ENCODE results near the gene SOX3.

SOX3 gene

DNA sequence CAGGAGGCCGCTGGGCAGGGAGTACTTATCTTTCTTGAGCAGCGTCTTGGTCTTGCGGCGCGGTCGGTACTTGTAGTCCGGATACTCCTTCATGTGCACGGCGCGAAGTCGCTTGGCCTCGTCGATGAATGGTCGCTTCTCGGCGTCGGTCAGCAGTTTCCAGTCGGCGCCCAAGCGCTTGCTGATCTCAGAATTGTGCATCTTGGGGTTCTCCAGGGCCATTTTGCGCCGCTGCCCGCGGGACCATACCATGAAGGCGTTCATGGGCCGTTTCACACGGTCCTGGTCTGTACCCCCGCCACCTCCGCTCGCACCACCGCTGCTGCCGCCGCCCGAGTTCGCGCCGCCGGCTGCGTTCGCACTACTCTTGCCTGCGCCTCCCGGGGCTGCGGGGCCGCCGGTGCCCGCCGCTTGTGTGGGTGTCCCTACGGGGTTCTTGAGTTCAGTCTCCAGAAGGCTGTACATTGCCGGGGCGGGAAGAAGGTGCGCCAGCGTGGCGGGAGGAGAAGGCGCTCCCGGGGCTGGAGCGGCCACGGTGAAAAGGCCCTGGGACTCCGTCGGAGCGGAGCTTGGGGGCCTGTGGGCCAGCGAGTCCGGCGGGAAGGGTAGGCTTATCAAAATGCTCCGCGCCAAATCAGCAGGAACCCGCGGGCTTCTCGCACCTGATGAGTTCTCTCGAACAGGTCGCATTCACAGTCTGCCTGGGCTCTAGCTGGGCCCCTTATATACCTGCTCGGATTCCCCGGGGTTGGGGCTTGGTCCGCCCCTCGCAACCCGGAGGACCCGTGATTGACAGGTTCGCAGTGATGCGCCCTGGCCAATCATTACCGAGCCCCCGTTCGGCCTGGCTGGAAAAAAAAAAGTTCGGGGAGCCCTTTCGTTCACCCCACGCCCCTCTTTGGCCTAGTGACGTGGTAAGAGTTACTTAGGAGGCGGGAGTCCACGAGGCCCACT, at the start of gene SOX3:
Gene SOX3, minus strand, starts transcription at position 699 of the 954 bp plus-strand sequence. Its CDS starts 9 bp downstream, at position 690.
- DNase-seq = no peak

DNA sequence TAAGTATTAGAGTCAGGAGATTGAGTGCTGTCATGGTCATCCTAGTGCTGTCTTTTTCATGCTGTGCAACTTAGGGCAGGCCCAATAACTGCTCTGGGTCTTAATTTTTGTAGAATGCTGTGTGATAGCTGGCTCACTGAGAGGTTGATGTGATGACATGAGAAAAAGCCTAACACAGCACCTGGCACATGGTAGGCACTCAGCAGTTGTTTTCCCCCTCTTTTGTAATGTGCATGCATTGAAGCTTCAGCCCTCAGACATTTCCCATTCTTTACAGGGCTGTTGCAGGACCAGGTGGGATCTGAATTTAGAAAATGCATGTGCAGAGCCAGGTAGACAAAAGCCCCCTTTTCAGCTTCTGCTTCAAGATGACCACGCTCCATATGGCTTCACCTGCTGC, 44.1 kb upstream of the SOX3 start:
- no peak for DNase-seq

DNA sequence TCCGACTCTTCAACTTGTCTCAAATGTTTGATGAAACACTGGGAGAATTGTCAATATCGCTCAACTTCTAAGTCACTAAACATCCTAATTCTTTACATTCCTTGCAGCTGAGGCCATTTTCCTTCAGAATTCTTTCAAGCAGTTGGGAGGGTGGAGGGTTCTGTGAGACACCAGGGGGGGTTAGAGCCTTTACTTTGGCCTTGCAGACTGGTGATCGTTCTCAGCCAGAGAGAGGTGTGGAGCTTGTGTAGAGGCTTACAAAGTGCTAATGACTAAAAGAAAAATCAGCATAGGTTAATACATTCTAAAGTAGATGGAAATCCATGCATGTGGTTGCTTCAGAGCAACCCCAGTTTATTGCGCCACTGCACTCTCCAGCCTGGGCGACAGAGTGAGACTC, 21.3 kb upstream of the SOX3 start:
- no peak for DNase-seq

DNA sequence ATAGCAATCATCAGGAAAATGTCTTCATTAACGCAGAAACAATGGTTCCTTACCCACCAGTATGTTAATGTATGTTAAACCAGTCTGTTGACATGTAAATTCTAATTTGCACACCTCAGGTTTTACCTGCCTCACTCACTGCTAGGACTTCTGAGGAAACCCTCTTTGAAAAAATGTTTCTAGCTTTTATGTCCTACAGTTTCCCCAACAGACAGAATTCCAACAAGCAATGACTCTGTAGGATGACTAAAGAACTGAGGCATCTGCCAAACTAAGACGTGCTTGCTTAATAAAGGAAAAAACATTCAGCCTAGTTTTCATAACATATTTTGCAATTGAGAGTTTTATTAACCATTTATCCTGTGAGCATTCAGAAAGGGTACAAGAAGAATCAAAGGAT, 20.6 kb upstream of the SOX3 start:
- no peak for DNase-seq

GRCh38 chrX:140524556-140524955, 19.7 kb upstream of the SOX3 start:
- no peak for DNase-seq

GRCh38 chrX:140521393-140521792, 16.5 kb upstream of the SOX3 start:
- no peak for DNase-seq

DNA sequence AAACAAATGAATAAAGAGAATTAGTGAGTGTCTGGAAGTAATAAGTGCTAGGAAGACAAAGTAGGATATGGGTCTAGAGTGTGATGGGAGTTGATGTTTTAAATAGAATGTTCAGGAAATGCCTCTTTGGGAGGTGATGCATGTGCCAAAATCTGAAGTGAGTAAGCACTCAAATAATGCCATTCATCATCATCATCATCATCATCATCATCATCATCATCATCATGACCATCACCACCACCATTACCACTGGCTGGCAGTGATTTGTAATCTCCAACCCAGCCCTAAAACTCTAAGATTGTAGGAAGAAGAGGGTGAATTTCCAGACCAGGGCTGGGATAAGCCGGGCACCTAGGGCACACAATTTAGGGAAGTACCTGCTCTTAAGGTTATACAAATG, 9.7 kb upstream of the SOX3 start:
- DNase-seq = no peak

DNA sequence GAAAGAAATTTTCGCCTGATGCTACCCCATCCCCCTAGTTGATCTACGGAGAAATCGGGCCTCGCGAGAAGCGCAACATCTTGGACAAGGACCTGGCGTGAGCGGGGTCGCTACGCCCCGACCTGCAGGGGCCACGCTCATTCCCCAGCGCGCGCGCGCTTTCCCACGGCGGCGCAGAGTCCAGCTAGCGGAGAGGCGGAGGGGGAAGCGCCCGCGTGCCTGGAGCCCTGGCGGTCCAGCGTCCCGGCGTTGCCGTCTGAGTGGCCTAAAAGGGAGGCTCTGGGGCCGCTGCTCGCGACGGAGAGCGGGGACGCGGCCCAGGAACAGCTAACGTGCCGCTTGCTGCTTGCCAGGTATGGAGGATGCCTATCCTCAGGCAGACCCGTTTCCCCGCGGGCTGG, 6.0 kb upstream of the SOX3 start:
- DNase-seq = no peak

- DNase-seq = no peak
These were observed 5.4 kb upstream of the SOX3 start for GRCh38 chrX:140510306-140510676.

DNA sequence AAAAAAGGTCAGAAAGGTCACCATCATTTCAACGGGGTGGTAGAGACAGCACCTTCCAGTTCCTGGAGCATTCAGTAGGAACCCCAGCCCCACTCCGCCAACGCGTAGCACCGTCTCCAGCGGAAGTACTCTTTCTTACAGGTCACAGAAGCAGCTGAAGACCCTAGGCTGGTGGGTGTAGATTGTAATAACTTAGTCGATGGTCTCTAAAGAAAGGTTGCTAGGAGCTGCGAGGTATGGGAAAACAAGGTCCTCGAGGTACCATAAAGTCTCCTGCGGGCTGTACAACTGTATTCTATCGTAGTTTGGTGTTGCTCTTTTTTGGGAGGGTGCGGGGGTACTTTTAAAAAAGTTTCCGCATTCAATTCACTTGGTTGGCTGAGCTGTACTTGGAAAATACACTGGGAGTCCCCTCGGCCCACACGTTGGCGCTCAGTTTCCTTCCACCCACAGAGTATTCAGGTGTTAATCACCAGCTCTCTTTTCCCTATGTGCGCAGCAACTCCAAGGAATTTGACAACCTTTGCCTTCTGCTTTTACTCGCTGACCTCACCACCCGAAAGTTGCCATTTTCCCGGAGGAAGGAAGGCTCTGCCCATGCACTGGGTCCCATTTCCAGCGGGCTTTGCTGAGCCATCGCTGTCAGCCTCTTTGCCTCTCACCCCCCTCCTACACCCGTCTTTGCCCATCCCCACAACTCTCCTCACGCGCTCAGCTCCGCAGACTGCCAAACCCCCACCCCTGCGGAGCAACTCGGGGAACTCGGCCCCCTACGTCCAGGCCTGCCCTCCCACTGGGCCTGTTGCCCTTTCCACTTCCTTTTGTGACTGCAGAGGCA, 4.8 kb upstream of the SOX3 start:
- DNase-seq = no peak

- DNase-seq = no peak
These were observed 4.1 kb upstream of the SOX3 start for GRCh38 chrX:140508958-140509357.

DNA sequence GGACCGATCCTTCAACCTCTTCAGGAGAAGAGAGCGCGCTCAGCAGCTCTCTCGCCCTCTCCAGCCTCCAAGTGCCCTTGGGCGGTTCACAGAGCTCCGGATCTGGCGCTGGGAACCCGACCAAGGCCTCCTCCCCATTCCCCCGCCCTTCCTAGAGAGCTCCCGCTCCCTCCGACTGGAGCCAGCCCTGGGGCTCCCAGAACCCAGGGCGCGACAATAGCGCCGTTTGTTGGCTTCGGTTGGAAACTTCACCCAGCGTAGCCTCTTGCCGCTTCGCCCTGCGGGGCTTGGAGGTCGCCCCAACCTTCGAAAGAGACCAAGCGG, 3.1 kb upstream of the SOX3 start:
- no peak for DNase-seq

DNA sequence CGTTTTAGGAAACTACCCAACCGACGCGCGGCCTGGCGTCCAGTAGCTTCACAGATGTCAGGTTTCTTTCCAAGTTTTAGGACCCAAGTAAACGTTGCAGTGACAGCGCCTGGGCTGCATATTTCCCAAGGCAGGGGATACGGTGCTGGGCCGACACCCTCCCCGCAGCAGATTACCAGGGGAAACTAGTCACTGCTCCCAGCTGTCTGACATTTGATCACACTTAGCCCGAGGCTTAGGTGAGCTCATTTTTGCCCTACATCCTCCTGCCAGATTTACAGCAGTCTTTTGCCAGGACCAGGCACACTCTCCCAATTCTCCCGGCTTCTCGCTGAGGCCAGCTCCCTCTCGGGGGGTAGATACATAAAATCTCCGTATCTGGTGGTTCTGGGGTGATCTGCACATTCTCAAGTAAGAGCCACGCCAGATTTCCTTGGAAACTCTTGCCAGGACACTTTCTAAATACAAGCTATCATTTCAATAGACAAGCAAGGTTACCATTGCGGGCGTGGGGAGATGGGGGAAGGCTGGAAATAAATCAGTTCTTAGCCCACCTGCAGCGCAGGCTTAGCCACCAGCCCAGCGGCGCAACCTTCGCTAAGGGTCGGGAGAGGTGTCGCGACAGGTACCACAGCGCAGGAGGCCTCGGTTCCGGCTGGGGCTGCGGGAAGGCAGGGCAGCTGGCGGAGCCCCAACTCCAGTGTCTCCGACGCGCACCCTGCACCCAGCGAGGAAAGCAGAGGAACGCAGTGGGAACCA, 2.5 kb upstream of the SOX3 start:
- no peak for DNase-seq

GRCh38 chrX:140505421-140506337, 810 bp upstream of the SOX3 start:
- no peak for DNase-seq

- DNase-seq = no peak
These were observed 1.0 kb downstream of the SOX3 start for GRCh38 chrX:140503714-140504351.

- DNase-seq = no peak
These were observed 1.6 kb downstream of the SOX3 start for GRCh38 chrX:140503238-140503601.

DNA sequence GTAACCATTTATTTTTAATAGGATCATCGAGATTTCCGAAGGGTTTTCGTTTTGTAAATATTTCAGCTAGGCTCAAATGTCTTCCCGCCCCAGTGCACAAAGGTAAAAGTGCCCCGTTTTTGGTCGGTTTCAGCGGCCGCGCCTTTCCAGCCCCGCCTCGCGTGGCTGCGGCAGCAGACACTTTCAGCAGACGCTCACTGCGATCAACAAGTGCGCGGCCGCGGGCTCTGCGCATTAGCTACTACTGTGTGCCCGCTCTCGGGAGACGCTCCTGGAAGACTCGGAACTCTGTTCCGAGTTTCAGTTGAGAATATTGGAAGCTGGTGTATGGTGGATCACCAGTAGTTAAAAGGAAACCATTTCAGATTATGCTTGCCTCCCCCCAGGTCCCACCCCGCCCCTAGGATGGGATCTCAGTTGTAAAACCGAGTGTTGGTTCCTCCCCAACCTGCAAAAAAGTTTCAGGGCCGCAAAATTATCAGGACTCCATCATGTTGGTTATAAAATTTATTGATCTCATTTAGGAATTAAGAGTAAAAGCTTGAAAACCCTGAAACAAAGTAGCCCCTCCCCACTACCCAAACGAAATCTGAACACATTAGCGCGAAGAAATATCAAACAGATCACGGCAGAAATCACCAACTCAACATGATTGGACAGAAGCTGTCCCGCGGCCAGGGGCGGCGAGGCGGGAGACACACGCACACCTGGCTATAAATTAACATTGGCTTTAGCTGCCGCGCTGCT, 2.2 kb downstream of the SOX3 start:
- DNase-seq = no peak

DNA sequence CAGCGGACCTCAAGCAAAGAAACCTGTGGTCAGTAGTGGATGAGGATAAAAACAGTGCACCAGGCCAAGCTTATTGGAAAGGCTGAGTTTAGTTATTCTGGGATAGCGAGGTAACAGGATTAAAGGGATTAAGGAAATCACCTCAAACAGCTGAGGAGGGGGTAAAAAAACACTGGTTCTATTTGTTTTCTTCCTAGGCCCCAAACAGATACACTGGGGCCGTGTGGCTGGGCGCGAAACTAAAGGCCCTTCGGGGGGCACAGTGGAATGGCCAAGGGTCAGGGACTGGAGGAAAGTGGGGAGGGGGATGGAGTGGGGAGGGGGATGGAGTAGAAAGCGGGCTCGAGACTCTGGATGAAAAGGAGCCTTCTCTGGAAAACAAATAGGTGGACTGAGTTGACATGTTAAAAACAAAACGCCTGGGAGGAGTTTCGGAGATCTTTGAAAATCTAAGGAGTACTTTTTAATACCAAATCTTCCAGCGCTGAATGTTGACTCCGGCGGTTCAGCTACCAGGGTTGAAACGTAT, 2.9 kb downstream of the SOX3 start:
- DNase-seq = no peak

DNA sequence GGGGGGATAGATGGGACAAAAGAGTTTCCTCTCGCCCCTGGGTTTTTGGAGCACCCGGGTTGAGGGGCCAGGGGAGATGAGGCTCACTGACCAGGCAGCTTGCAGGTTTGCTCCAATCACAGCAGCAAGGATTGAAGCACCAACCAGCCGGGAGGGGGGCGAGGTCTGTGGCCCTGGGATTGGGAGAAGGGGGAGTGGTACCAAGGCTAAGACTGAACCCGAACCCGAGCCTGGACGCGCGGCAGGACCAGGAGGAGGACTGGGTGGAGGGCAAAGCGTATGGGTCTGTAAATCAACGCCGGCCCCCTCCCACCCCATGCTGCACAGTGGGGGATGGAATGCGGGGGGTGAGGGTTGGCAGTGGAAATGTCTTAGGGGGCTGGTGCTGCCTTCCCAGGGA, 3.5 kb downstream of the SOX3 start:
- DNase-seq = no peak

DNA sequence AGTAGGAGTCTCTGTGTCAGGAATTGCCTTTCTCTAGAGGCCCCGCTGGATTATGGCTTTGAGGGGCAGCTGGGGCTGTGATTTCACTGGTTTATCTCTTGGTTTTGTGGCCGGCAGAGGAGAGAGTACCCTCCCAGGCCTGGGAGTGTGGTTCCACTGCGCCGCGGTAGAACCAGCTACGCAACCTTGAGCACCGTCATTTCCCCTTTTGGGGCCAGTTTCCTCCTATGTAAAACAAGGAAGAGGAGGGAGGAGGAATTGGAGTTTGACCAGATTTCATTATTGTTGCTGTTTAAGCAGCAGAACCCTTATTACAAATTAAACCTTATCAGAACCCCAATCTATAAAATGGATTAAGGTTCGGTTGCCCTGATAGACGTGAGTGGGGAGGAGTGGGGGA, 4.4 kb downstream of the SOX3 start:
- no peak for DNase-seq

- DNase-seq = no peak
These were observed 9.1 kb downstream of the SOX3 start for GRCh38 chrX:140495739-140496138.

Measured in SIG-M5 (cell line).